ENCODE data around the gene HNRNPA2B1.
"Not testable (repeated sequence)": the region's sequence is repeated elsewhere in the genome, so short reads cannot be mapped to it uniquely, and the experiment has no call there.

The HNRNPA2B1 gene

DNA sequence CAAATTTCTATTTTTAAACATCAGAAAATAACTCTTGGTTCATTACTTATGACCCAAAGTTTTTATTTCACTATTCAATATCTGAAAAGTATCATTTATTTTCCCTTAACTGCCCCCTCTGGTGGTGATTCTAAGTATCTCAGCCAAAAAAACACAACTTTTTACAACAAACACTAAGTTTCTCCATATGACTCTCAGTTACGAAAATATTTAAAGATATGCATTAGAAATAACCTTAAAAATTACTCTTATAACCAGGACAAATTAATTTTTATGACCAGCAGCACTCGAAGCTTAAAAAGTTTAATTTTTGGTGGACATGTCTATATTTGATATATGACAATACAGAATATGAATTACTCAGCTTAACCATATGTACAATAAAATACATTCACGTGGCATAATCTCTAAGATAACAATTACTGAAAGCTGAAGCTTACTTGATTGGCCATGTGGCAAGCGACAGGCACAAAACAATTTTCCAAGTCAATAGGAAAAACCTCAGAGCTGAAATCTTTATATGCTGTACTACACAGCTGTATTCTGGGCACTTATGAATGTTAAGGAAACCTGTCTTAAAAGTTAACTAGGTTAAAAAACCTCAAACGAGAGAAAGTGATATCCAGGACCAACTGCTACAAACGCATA lies 2.3 kb downstream of the HNRNPA2B1 start:
- peak; percentile 42 for DNase-seq (ENCODE audit: low spot score)

DNA sequence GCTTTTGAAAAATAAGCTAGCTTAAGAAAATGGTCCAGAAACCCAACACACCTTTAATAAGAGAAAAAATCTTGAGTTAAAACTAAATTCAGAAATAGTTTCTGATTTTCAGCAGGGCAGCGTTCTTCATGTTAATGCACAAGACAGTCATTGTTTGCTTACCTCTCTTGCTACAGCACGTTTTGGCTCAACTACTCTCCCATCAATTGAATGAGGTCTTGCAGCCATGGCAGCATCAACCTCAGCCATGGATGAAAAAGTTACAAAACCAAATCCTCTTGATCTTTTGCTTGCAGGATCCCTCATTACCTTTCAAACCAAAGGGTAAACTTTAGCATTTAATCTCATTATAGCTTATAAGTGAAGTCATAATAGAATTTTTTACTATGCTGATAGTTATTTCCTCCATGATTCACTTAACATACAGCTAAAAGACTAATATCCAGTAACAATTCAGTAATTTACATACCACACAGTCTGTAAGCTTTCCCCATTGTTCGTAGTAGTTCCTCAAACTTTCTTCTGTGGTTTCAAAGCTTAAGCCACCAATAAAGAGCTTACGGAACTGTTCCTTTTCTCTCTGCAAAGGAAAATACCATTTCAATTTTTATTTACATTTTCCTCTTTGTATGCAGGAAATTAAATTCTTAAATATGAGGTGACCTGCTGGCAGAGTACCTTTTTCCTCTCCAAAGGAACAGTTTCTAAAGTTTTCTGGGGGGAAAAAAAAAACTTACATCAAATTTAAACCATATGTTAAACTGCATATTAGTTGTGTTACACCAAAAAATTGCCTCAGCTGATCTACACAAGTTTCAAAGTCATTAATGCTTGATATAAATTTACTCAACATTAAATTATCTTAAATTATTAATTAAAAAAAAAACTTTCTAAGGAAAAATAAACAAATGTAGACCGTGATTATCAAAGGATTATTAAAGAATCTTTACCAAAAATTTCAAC lies 3.1 kb downstream of the HNRNPA2B1 start:
- no peak for DNase-seq (ENCODE audit: low spot score)

DNA sequence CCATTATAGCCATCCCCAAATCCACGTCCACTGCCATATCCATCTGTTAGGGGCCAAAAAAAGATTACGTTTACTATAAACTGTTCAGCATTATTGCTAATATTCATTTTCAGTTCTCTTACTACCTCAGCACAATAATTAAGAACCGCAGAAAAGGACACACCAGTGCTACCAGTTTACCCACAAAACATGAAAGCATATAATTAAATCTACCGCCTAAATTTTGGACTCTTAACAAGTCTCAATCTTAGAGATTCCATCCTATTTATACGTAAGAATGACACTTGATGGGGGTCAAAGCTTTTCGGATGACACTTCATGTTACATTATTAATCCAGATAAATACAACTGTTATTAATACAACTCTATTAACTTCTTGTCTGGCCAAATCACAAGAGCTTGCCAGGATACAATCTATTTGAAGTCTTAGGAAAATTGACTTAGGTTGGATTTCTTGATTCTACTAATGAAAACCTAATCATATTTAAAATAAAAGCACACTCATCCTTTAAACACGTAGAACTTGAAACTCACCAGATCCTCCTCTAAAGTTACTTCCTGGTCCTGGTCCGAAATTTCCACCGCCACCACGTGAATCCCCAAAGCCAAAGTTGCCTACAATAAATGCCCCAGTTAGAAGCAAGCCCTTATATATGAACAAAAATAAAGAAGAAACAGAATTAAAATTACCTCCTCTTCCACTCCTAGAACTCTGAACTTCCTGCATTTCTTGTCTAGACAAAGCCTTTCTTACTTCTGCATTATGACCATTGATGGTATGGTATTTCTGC lies 4.5 kb downstream of the HNRNPA2B1 start:
- no peak for DNase-seq (ENCODE audit: low spot score)

DNA sequence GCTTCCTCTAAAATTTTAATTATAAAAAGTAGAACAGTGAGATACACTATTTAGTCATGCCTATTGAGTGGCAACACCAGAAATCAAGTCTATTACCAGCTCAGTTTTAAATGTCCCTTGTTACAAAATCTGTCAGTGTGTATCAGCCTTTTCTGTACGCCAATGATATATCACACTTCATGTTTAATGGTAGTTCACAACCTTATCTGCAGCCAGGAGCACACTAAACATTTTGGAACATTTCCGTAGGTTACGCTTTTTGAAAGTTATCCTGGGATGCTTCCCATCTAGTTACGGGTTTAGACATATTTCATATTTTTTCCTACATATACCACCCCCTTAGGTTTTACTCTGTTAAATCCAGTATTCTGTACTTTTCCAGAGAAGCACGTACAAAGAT lies 5.4 kb downstream of the HNRNPA2B1 start:
- DNase-seq (ENCODE audit: low spot score): no peak

DNA sequence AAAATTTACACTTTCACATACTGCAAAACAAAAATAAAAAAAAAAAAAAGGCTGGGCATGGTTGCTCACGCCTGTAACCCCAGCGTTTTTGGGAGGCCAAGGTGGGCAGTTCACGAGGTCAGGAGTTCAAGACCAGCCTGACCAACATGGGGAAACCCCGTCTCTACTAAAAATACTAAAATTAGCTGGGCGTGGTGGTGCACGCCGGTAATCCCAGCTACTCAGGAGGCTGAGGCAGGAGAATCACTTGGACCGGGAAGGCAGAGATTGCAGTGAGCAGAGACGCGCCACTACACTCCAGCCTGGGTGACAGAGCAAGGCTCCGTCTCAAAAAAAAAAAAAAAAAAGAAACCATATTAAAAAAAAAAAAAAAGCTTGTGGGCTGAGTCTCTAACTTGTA lies 5.8 kb downstream of the HNRNPA2B1 start:
- not testable (repeated sequence) for DNase-seq (ENCODE audit: low spot score)

DNA sequence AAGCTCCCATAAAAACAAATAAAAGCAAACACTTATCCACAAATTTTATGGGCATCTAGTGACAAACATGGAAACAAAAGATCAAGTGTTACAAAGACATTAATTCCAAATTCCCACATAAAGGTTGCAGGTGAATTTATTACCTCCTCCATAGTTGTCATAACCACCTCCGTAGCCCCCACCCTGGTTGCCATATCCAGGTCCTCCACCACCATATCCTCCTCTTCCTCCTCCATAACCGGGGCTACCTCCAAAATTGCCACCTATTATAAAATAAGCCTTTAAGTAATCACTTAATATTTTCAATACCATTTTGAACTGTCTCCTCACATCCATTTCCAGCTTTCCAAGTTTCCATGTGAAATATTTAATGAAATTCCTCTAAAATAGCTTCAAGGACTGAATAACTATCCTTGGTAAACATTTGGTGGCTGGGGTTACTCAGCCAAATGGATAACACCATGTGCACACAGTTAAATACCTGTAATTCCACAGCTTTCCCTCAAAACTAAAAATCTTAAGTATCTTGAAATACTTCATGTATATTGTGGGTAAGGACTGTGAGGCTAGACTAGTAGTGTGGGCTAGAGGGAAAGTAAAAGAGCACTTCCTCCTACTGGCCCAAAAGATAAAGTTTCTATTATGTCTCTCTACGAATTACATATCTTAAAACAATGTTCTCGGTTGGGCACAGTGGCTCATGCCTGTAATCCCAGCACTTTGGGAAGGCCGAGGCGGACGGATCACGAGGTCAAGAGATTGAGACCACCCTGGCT lies 6.9 kb downstream of the HNRNPA2B1 start:
- DNase-seq (ENCODE audit: low spot score): no peak

DNA sequence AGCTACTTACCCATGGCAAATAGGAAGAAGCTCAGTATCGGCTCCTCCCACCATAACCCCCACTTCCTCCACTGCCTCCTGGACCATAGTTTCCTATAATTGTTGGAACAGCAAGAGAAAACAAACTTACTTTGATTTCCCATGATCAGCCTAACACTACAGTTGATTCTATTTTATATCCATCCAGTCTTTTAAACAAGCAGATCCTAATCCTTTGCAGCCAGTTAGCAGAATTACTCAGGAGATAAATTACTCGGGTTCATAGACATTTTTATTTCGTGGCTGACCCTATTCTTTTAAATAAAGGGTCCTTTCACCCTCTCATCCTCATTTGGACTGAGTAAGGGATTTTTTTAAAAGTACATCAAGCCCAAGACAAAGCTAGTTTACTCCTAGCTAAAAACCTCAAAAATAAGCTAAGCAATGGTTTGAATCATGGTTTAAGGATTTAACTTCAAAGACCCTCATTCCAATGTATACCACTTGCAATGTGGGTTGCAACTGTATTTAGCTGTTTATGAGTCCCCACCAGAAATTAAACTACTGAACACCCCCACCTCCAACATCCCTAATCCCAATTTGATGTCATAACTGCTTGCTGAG lies 8.0 kb downstream of the HNRNPA2B1 start:
- DNase-seq (ENCODE audit: low spot score): no peak

DNA sequence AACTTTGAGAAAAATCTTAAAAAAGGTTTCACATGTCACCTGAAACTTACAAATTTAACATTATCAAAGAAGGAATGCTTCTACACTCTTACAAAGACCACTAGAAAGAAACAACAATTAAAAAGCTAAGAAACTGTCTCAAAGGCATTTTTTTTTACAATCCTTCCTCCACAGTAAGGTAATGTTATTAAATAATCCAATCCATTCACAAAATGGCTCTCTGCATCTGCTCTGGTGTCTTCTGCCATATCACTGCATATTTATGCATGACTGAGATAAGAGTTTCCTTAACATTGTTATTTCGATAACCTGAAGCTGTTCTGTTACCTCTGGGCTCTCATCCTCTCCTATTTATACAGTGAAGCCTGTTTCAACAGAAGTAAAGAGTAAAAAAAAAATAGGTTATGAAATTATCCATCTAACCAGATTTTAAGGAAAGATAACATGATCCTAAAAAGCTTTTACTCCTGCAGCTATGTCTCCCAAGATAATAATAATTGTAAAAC lies 8.5 kb downstream of the HNRNPA2B1 start:
- no peak for DNase-seq (ENCODE audit: low spot score)

DNA sequence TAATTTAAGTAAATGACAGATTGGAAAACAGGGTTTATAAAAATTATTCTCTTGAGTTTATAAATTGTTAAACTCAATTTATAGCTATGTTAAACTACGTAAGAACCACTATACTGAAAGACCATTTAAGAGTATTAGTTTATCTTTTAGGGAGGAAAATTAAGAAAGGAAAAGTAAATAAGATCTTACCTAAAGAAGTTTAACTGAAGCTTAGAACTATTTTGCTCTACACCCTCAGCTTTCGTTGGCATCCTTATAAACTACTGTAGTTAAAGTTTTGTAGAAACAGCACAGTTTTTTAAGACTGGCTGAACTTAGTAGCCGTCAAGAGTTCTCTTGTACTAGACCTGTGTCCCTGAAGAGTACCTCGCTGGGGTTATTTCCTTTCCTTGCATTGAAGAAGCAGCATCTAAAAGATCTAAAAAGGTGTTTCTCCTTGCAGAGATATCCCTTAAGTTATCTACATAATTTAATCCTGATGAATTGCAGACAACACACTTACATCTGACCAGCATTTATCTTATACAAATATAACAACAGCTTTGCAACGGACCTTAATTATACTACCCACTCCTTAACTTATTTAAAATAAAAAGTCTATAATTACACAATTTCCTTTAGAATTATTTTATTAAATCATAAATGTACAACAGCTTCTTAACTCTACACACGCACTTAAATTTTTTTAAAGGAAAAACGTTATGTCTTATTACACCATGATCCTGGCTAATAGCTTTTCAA lies 9.1 kb downstream of the HNRNPA2B1 start:
- no peak for DNase-seq (ENCODE audit: low spot score)

DNA sequence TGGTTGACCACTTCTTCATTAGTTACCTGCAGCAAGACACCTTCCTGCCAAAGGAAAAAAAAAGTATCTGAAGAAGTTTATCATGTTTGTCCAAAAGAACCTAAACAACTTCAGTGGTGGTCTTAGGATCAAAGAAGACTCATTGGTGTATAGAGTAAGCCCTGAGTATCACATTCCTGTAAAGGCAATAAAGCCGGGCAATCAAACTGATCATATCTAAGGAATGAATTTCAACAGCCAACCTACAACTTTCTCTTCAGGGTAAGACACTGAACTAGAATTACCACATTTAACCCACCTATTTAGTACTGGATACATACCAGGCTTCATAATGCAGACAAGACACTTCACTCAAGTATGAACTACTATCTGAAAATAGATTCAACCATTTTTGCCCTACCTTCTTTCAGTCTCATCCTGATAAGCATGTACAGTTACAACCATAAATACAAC lies 10.1 kb downstream of the HNRNPA2B1 start:
- DNase-seq (ENCODE audit: low spot score): no peak

DNA sequence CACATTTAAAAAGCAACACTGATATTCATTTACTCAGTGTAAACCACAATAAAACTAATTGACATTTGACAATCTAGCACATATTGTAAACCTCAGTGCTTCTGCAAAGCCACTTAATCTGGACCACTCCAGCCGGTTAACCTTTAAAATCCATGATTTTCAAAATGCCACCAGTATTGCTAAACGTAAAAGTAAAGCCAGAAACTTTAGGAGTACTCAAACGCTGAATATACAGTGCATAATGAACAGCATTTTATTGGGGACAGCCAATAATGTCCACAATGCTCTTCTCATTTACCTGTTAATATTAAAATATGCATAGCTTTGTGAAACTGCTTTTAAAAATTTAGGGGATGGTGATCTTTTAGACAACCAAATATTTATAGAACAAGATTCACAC lies 10.8 kb downstream of the HNRNPA2B1 start:
- no peak for DNase-seq (ENCODE audit: low spot score)

DNA sequence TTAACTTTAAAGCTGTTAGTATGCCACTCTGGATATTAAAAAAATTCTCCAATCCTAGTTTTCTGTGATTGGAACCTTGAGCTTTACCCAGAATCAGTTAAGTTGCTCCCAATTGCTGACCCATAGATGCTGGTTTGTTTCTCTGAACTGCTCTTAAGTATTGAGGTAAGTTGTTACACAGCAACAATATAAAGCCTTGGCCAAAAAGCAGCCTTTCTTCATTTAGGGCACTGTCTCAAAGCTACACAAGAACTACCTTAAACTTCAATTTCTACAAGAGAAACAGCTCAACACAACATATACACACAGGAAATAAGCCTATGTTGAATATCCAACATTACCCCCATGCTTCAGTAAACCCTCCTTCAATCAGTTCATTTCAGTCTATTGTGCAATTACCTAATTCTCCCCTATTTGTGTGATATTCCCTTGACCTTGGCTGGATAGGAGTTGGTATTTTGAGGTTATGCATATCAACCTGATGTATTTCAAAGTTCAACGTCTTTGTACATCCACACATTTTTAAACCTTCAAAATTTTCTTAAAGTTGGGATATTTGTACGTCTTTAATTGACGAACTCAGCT lies 11.5 kb downstream of the HNRNPA2B1 start:
- DNase-seq (ENCODE audit: low spot score): no peak

DNA sequence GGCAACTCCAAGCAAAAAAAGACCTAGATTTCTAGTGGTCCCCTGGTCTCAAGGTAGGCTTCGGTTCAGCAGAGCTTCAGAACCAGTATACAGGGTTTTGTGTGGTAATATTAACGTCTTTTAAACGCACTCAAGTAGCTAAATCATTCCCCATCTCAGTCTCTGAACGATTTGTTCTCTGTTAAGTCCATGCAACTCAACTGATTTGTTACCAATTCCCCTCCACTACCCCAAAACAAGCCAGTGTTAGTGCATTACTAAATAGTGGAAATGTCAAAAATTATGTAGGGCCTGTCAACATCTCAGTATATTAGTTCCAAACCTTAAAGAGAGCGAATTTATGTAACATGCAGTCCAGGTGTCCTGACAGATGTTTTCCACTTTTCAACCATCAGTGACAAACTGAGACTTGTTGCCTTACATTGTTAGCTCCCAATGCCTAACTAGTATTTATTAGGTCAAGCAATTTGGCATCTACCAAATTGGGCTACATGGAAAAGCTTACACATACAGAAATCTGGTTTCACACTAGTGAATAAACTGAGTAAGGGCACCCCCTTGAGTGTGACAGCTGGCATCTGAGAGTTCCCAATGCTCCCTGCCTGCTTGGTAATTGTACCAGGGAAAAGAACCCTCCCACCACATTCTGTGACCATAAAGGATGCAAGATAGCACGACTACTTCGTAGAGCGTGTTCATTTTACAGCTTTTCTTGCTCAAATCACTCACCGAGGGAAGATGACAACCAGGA lies 12.2 kb downstream of the HNRNPA2B1 start:
- DNase-seq (ENCODE audit: low spot score): no peak

DNA sequence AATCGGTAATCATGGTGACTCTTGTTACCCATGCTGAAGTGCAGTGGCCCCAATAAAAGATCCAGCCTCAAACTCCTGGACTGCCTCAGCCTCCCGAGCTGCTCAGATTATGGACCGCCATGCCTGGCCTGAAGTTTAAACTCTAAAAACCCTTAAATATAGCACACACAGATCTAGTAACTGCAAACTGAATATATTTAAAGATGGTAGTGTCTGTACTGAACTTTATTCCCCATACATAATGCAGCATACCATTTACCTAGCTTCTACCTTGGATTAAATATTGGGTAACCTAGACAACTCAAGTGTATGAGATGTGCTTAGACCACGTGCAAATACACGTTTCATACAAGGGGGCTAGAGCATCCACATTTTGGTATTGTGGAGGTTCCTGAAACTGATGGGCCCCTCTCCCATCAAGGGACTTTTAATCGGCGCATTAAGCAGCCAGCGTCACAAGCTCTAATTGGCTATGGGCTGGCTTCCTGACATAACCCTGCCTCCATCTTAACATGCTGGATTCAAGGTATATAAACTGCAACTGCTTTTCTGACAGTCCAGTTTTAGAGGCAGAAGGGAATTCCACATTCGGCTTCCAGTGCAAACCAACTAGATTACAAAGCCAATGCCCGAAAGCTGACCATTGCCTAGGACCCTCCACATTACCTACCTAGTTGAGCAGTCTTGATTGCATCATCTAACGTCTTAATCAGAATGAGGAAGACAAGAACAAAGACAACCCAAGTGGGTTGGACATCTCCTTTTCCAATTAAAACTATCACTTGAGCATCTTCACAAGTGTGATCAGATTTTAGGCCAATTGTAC lies 13.0 kb downstream of the HNRNPA2B1 start:
- DNase-seq (ENCODE audit: low spot score): no peak

DNA sequence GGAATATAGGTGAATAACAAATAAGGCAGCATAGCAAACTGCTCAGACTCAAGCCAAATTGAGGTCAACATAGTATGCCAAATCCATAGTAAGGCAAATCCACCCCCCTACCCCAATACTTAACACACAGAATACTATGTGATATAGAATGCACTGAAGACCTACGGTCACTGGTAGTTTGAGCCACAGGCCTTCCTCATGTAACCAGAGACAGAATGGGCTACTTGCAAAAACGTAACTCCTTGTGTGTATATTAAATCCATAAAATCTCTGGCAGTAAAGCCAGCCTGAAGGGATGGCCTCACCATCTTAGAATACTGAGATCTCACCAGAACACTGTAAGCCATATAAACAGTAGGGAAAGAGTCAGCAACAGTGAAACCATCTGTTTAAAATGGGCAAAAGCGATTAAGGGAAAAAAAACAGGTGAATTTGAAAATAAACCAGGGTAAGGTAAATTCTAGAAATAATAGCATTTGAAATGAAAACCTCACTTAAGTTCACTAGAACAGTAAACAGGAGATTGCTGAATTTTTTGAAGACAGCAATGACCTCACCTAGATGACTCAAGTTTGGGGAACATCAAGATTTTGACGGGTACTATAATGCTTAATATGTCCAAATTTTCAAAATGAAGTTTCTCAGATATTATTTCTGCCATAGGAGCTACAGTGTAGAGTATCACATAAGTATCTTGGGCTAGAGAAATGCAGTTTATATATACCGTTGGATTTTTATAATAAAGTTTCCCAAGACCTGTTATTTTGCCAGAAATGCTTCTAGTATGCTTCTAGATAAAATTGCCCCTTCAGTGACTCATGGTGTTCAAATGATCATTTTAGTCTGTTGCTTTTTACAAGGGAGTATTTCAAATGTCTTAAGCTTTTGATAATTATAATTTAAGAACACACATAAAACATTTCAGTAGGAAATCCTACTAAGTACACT lies 13.9 kb downstream of the HNRNPA2B1 start:
- DNase-seq (ENCODE audit: low spot score): no peak

DNA sequence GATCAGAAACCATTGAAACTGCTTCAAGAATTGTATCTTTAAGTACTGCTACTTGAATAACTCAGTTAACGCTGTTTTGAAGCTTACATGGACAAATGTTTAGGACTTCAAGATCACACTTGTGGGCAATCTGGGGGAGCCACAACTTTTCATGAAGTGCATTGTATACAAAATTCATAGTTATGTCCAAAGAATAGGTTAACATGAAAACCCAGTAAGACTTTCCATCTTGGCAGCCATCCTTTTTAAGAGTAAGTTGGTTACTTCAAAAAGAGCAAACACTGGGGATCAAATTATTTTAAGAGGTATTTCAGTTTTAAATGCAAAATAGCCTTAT lies 14.7 kb downstream of the HNRNPA2B1 start:
- no peak for DNase-seq (ENCODE audit: low spot score)

DNA sequence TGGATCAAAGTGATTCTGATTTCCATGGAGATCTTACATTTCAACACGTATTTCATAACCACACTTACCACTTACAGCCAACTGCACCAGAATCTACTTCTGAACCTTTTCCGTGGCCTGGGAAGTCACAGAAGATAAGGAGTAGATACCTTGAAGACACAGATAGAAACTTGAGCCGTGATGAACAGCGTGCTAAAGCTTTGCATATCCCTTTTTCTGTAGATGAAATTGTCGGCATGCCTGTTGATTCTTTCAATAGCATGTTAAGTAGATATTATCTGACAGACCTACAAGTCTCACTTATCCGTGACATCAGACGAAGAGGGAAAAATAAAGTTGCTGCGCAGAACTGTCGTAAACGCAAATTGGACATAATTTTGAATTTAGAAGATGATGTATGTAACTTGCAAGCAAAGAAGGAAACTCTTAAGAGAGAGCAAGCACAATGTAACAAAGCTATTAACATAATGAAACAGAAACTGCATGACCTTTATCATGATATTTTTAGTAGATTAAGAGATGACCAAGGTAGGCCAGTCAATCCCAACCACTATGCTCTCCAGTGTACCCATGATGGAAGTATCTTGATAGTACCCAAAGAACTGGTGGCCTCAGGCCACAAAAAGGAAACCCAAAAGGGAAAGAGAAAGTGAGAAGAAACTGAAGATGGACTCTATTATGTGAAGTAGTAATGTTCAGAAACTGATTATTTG lies 15.3 kb downstream of the HNRNPA2B1 start:
- no peak for DNase-seq (ENCODE audit: low spot score)

Measured in CD4-positive, alpha-beta T cell treated with Interleukin-6 at 100 ng/mL for 8 hours (primary cell).